ENCODE data around the gene CIT.

CIT gene

GRCh38 chr12:119746169-119746568, 131.0 kb downstream of the CIT start:
- CTCF ChIA-PET, result no interaction called here
- TF ChIP-seq, protein P1, sequence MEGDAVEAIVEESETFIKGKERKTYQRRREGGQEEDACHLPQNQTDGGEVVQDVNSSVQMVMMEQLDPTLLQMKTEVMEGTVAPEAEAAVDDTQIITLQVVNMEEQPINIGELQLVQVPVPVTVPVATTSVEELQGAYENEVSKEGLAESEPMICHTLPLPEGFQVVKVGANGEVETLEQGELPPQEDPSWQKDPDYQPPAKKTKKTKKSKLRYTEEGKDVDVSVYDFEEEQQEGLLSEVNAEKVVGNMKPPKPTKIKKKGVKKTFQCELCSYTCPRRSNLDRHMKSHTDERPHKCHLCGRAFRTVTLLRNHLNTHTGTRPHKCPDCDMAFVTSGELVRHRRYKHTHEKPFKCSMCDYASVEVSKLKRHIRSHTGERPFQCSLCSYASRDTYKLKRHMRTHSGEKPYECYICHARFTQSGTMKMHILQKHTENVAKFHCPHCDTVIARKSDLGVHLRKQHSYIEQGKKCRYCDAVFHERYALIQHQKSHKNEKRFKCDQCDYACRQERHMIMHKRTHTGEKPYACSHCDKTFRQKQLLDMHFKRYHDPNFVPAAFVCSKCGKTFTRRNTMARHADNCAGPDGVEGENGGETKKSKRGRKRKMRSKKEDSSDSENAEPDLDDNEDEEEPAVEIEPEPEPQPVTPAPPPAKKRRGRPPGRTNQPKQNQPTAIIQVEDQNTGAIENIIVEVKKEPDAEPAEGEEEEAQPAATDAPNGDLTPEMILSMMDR (conservative IDR thresholded peaks at IDR 0.05; ENCODE audit: low read depth), result no peak
- POLR2A ChIA-PET (ENCODE audit: low non-redundant PET), result no interaction called here
- H3K27ac ChIP-seq, result no peak overlapping the region
- DNase-seq (ENCODE audit: low spot score), result no peak

- ChIA-PET CTCF (no interaction called here), POLR2A (ENCODE audit: low non-redundant PET) (no interaction called here)
- no peak for DNase-seq (ENCODE audit: low spot score)
- no peak overlapping the region for H3K27ac ChIP-seq
- TF ChIP-seq, protein P1 (conservative IDR thresholded peaks at IDR 0.05; ENCODE audit: low read depth), result no peak
Observed at GRCh38 chr12:119744900-119745606, 132.1 kb downstream of the CIT start.

DNA sequence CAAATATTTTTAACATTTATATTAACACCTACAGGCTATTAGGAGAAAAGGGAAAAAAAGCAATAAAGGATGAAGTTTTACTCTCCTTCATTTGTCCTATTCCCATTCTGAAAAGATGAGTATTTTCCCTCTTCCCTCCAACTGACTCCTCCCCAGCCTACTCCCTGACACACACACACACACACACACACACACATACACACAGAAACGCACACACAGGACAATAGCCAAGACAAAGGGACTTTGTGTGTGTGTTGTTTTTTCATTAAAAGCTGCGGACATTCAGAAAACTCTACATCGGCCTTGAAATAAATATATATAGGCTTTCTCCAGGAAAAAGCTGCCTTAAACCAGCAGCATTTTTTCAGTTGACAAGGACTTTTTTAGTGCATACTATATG, 134.4 kb downstream of the CIT start:
- H3K27ac ChIP-seq, result no peak overlapping the region
- CTCF ChIA-PET, result no interaction called here
- TF ChIP-seq, protein P1 (conservative IDR thresholded peaks at IDR 0.05; ENCODE audit: low read depth), result no peak
- no peak for DNase-seq (ENCODE audit: low spot score)
- POLR2A ChIA-PET (ENCODE audit: low non-redundant PET), result no interaction called here

DNA sequence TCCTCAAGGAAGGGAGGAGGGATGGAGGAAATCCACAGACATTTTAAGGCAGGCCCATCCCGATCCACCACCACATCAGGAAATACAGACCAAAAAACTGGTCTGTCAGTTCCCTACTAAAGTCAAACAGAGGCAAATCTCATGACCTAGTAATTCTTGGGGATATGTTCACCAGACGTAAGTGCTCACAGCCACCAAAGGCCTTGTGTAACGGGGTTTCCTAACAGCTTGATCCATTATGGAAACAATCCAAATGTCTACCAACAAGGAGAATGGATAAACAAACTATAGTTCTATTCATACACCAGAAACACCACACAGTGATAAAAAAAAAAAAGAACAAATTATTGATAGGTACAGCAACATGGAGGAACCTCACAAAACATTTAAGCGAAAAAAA, 136.3 kb downstream of the CIT start:
- ChIA-PET CTCF (no interaction called here), POLR2A (ENCODE audit: low non-redundant PET) (no interaction called here)
- TF ChIP-seq, protein P1 (conservative IDR thresholded peaks at IDR 0.05; ENCODE audit: low read depth), result no peak
- no peak overlapping the region for H3K27ac ChIP-seq
- DNase-seq (ENCODE audit: low spot score), result no peak

DNA sequence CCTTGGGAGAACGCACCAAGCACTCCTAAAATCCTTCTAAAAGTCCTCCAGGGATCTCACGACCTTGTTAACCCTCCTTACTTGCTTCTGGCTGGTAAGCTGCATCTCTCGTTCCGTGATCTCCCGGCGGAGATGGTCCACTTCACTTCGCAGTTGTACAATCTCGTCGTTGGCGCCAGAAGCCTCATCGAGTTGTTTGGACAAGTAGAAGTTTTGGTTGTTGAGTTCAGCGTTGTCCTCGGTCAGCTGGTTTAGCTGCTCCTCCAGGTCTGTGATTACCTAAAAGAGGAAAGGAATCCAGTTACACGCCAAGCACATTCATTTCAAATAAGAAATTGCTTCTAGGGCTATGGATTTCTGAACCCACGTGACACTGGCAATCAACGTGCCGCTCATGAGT, 142.0 kb downstream of the CIT start:
- POLR2A ChIA-PET (ENCODE audit: low non-redundant PET), result no interaction called here
- DNase-seq (ENCODE audit: low spot score), result no peak
- TF ChIP-seq, protein P1 (conservative IDR thresholded peaks at IDR 0.05; ENCODE audit: low read depth), result no peak
- no peak overlapping the region for H3K27ac ChIP-seq
- CTCF ChIA-PET, result no interaction called here

DNA sequence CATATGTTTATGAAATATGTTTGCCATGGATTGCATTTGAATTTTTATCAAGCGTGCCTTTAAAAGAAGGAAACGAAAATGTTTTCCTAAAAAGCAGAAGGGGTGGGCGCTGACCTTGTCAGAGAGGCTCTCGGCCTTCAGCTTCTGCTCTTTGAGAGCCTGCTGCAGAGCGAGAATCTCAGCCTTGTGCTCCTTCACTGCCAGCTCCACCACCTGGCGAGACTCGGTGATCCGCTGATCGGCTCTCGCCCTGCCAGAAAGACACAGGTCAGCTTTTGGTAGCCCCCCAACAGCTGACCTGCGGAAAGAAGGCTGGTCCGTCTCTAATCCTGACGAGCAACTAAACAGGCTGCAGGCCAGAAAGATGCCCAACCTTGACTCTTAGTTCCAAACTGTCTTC, 146.7 kb downstream of the CIT start:
- TF ChIP-seq, protein P1 (conservative IDR thresholded peaks at IDR 0.05; ENCODE audit: low read depth), result no peak
- ChIA-PET POLR2A (ENCODE audit: low non-redundant PET) (no interaction called here), CTCF (no interaction called here)
- H3K27ac ChIP-seq, result no peak overlapping the region
- no peak for DNase-seq (ENCODE audit: low spot score)
